BLaER1 treated with 17β-estradiol and CSF1 and Interleukin-3, amounts not matched to agents 10 nM and 100 nM (cell line): Measurements from ENCODE around the gene FOXL3.

ENCODE experiments used
- H3K27ac ChIP-seq, 11 experiments: shearing (Covaris generic); formaldehyde crosslinking; 2 replicates each; pipeline ENCODE4 v1.8.1; 2022
- H3K27me3 ChIP-seq, 11 experiments: shearing (Covaris generic); formaldehyde crosslinking; 2 replicates each; pipeline ENCODE4 v1.8.1; 2022
- H3K36me3 ChIP-seq, 11 experiments: shearing (Covaris generic); formaldehyde crosslinking; 2 replicates each; pipeline ENCODE4 v1.8.1; 2022
- H3K4me1 ChIP-seq, 10 experiments: shearing (Covaris generic); formaldehyde crosslinking; 2 replicates each; pipeline ENCODE4 v1.8.1; 2022
- H3K4me2 ChIP-seq, 11 experiments: shearing (Covaris generic); formaldehyde crosslinking; 2 replicates each; pipeline ENCODE4 v1.8.1; 2022
- H3K4me3 ChIP-seq, 10 experiments: shearing (Covaris generic); formaldehyde crosslinking; 2 replicates each; pipeline ENCODE4 v1.8.1; 2022
- H3K9ac ChIP-seq, 11 experiments: shearing (Covaris generic); formaldehyde crosslinking; 2 replicates each; pipeline ENCODE4 v1.8.1; 2022
- H3K9me3 ChIP-seq, 11 experiments: shearing (Covaris generic); formaldehyde crosslinking; replicated peaks in 1 of 11; 2 replicates each; pipeline ENCODE4 v1.8.1; 2022
- H4K20me1 ChIP-seq, 11 experiments: shearing (Covaris generic); formaldehyde crosslinking; 2 replicates each; pipeline ENCODE4 v1.8.1; 2022
- Cebpa-rat ChIP-seq, 11 experiments: shearing (Covaris generic); IDR thresholded peaks; 2 replicates each; pipeline ENCODE4 v1.8.1; 2022

FOXL3 gene

DNA sequence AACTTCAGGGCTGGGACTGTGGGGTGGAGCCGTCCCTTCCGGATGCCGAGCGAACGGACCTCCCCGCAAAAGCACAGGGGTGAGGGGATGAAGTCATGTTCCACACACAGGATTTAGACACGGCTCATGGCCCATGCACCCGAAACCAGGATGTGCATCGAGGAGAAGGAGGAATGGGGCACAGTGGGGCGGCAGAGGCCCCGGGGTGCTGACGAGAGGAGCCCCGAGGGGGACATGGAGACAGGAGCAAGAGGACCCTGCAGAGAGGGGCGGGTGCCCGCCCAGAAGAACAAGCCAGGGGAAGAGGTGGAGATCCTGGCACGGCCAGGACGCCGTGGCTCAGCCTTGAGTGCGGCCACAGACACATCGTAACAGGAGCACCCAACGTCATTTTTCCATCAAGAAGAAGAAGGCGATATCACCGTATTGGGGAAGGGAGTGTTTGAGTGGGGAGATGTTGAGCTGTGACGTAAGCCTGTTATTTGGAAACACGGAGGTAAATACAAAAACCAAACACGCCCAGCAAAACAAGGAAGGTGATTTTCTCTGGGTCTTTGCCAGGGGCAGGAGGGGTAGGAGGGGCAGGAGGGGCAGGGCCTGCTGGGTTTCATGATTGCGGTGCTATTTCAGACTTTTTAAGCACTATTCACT is 25.3 kb upstream of the FOXL3 start:
- Histone ChIP-seq H3K9ac (no peak overlapping the region), H3K4me1 (peaks cover 0 to 16% (median 4%) of the 10 kb centered on the region in 10 experiments; a peak in 7 of 20 replicates), H3K27me3 (no peaks in the 10 kb centered on the region), H3K27ac (peak overlapping the region in 3 of 11 experiments; percentile 24 to 54 (median 27); a peak in 2 of 22 replicates), H3K9me3 (peaks cover 32 to 43% (median 33%) of the 10 kb centered on the region in 11 experiments), H3K36me3 (peaks cover 17 to 30% (median 23%) of the 10 kb centered on the region in 11 experiments), H3K4me2 (0 out of 22 replicates have a peak overlapping the region, but pooled peaks of 1 of the 11 experiments have one; percentile 37), H3K4me3 (no peak overlapping the region), H4K20me1 (peaks cover 0 to 19% (median 0%) of the 10 kb centered on the region in 11 experiments; a peak in 3 of 22 replicates)
- no peak for TF ChIP-seq Cebpa-rat (IDR thresholded peaks at IDR 0.05)

GRCh38 chr7:265192-265997 is 24.6 kb upstream of the FOXL3 start:
- H3K27ac ChIP-seq = no peak overlapping the region
- no peak overlapping the region for H3K9ac ChIP-seq
- H3K4me1 ChIP-seq = peaks cover 0 to 16% (median 4%) of the 10 kb centered on the region in 10 experiments; a peak in 7 of 20 replicates
- H3K36me3 ChIP-seq = peaks cover 10 to 22% (median 15%) of the 10 kb centered on the region in 11 experiments
- no peaks in the 10 kb centered on the region for H3K27me3 ChIP-seq
- no peak overlapping the region for H3K4me2 ChIP-seq
- H3K4me3 ChIP-seq = no peak overlapping the region
- H4K20me1 ChIP-seq = peaks cover 0 to 19% (median 0%) of the 10 kb centered on the region in 11 experiments; a peak in 3 of 22 replicates
- TF ChIP-seq Cebpa-rat (IDR thresholded peaks at IDR 0.05) = no peak
- peaks cover 25 to 36% (median 26%) of the 10 kb centered on the region in 11 experiments for H3K9me3 ChIP-seq

GRCh38 chr7:265998-266850 is 23.7 kb upstream of the FOXL3 start:
- peaks cover 17 to 28% (median 20%) of the 10 kb centered on the region in 11 experiments for H3K9me3 ChIP-seq

DNA sequence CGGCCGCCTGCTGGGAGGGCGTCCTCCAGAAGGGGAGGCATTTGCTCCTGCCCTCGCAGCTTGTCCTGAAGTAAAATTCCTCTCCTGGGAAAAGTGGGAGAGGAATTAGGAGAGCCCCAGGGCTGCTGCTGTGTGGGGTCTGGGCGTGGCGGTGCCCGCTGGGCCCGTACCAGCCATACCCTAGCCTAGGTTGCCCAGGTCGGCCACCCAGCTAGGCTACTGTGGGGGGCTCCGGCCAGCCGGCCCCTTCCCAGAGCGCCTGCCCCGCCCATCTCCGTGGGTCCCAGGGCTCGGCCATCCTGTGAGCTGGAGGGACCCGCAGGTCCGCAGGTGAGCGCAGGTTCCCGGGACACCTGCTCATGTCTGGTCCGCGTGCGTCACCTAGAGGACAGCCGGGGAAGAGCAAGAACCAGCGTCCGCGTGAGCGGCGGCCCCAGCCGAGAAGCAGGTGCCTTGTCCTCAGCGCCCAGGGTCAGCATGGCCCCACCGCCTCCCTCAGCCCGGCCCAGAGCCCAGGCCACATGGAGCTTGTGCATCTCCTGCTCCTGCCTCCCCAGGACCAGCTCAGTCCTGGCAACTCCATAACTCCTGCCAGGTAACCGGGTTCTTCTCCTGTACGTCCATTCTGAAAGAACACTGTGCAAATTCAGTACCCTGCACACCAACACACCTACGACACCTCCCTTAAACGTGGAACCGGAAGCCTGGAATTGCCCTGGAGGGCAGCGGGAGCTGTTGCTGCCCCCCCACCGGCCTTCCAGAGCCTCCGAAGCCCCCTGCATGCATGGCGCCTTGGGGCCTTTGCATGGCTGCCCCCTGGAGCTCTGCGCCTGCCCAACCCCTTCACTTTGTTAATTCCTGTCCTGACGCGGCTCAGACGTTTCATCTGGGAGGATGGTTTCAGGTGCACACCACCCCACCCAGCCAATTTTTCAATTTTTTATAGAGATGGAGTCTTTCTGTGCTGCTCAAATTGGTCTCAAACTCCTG is 22.8 kb upstream of the FOXL3 start:
- H3K4me3 ChIP-seq = no peak overlapping the region
- no peak overlapping the region for H3K27ac ChIP-seq
- H3K36me3 ChIP-seq = peaks cover 0 to 6% (median 0%) of the 10 kb centered on the region in 11 experiments; a peak in 2 of 22 replicates
- H3K4me2 ChIP-seq = no peak overlapping the region
- no peak for TF ChIP-seq Cebpa-rat (IDR thresholded peaks at IDR 0.05)
- H4K20me1 ChIP-seq = peaks cover 0 to 19% (median 0%) of the 10 kb centered on the region in 11 experiments; a peak in 3 of 22 replicates
- peaks cover 0 to 15% (median 4%) of the 10 kb centered on the region in 10 experiments; a peak in 7 of 20 replicates for H3K4me1 ChIP-seq
- peaks cover 7 to 25% (median 14%) of the 10 kb centered on the region in 11 experiments for H3K9me3 ChIP-seq
- no peaks in the 10 kb centered on the region for H3K27me3 ChIP-seq
- no peak overlapping the region for H3K9ac ChIP-seq

More at GRCh38 chr7:265998-266850, 23.7 kb upstream of the FOXL3 start:
- no peak overlapping the region for H3K27ac ChIP-seq
- no peak overlapping the region for H3K4me3 ChIP-seq
- peaks cover 1 to 14% (median 7%) of the 10 kb centered on the region in 11 experiments; a peak in 19 of 22 replicates for H3K36me3 ChIP-seq
- peaks cover 0 to 19% (median 0%) of the 10 kb centered on the region in 11 experiments; a peak in 3 of 22 replicates for H4K20me1 ChIP-seq
- H3K4me1 ChIP-seq = peaks cover 0 to 16% (median 4%) of the 10 kb centered on the region in 10 experiments; a peak in 7 of 20 replicates
- no peak overlapping the region for H3K9ac ChIP-seq
- H3K27me3 ChIP-seq = no peaks in the 10 kb centered on the region
- no peak for TF ChIP-seq Cebpa-rat (IDR thresholded peaks at IDR 0.05)
- no peak overlapping the region for H3K4me2 ChIP-seq

GRCh38 chr7:268991-269390 is 21.0 kb upstream of the FOXL3 start:
- TF ChIP-seq Cebpa-rat (IDR thresholded peaks at IDR 0.05) = no peak
- no peak overlapping the region for H3K4me2 ChIP-seq
- no peaks in the 10 kb centered on the region for H3K27me3 ChIP-seq
- H3K36me3 ChIP-seq = no peaks in the 10 kb centered on the region
- peaks cover 17 to 31% (median 24%) of the 10 kb centered on the region in 11 experiments for H3K9me3 ChIP-seq
- peaks cover 0 to 19% (median 0%) of the 10 kb centered on the region in 11 experiments; a peak in 3 of 22 replicates for H4K20me1 ChIP-seq
- H3K4me3 ChIP-seq = no peak overlapping the region
- H3K9ac ChIP-seq = no peak overlapping the region
- H3K27ac ChIP-seq = no peak overlapping the region
- peaks cover 0 to 14% (median 4%) of the 10 kb centered on the region in 10 experiments; a peak in 6 of 20 replicates for H3K4me1 ChIP-seq

DNA sequence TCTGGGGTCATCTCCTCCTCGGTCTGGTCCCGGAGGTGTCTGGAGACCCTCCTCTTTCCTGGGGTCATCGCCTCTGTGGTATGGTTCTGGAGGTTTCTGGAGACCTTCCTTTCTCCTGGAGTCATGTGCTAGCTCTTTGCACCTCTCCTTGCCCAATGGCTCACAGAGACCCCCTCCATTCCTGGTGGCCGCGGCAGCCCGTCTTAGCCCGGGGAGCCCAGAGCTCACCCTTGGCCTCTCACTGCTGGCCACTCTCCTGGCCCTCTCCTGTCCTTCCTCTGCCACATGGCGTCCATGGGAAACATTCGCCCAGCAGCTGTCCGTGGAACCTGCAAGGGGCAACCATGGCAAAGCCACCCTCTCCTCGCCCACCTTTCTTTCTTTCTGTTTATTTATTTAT is 20.2 kb upstream of the FOXL3 start:
- no peak overlapping the region for H3K27ac ChIP-seq
- H3K9me3 ChIP-seq = peaks cover 24 to 38% (median 30%) of the 10 kb centered on the region in 11 experiments
- H3K27me3 ChIP-seq = no peaks in the 10 kb centered on the region
- TF ChIP-seq Cebpa-rat (IDR thresholded peaks at IDR 0.05) = no peak
- no peak overlapping the region for H3K4me3 ChIP-seq
- no peak overlapping the region for H3K9ac ChIP-seq
- peaks cover 0 to 7% (median 0%) of the 10 kb centered on the region in 10 experiments; a peak in 3 of 20 replicates for H3K4me1 ChIP-seq
- H3K36me3 ChIP-seq = no peaks in the 10 kb centered on the region
- no peak overlapping the region for H3K4me2 ChIP-seq
- H4K20me1 ChIP-seq = peaks cover 0 to 19% (median 0%) of the 10 kb centered on the region in 11 experiments; a peak in 2 of 22 replicates

GRCh38 chr7:270351-270983 is 19.5 kb upstream of the FOXL3 start:
- no peak overlapping the region for H3K4me3 ChIP-seq
- TF ChIP-seq Cebpa-rat (IDR thresholded peaks at IDR 0.05) = no peak
- no peaks in the 10 kb centered on the region for H3K36me3 ChIP-seq
- H3K9ac ChIP-seq = no peak overlapping the region
- peaks cover 0 to 14% (median 0%) of the 10 kb centered on the region in 11 experiments; a peak in 1 of 22 replicates for H4K20me1 ChIP-seq
- no peak overlapping the region for H3K4me2 ChIP-seq
- H3K4me1 ChIP-seq = 0 out of 20 replicates have a peak, but pooled peaks cover 0 to 3% (median 0%) of the 10 kb centered on the region in 10 experiments
- H3K27me3 ChIP-seq = no peaks in the 10 kb centered on the region
- no peak overlapping the region for H3K27ac ChIP-seq
- H3K9me3 ChIP-seq = peaks cover 32 to 45% (median 38%) of the 10 kb centered on the region in 11 experiments
